ENCODE data around the gene TUBA1C.

DNA sequence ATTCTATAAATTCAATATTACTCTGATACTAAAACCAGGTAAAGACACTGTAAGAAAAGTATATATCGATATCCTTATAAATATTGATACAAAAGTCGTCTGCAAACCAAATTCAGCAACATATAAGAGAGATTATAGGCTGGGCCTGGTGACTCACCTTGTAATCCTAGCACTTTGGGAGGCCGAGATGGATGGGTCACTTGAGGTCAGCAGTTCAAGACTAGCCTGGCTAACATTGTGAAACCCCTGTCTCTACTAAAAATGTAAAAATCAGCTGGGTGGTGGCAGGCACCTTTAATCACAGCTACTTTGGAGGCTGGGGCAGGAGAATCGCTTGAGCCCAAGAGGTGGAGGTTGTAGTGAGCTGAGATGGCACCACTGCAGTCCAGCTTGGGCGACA is 13.5 kb upstream of the TUBA1C start:
- TF ChIP-seq, protein P1, sequence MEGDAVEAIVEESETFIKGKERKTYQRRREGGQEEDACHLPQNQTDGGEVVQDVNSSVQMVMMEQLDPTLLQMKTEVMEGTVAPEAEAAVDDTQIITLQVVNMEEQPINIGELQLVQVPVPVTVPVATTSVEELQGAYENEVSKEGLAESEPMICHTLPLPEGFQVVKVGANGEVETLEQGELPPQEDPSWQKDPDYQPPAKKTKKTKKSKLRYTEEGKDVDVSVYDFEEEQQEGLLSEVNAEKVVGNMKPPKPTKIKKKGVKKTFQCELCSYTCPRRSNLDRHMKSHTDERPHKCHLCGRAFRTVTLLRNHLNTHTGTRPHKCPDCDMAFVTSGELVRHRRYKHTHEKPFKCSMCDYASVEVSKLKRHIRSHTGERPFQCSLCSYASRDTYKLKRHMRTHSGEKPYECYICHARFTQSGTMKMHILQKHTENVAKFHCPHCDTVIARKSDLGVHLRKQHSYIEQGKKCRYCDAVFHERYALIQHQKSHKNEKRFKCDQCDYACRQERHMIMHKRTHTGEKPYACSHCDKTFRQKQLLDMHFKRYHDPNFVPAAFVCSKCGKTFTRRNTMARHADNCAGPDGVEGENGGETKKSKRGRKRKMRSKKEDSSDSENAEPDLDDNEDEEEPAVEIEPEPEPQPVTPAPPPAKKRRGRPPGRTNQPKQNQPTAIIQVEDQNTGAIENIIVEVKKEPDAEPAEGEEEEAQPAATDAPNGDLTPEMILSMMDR (IDR thresholded peaks at IDR 0.05 in 4 of 5, conservative IDR thresholded peaks at IDR 0.05 in 1 of 5), result no peak
- no peak for TF ChIP-seq POLR2A (IDR thresholded peaks at IDR 0.05)

All from gastrocnemius medialis (tissue), 4 donors.